ENCODE data around the gene PANK1.
"Not testable (repeated sequence)": the region's sequence is repeated elsewhere in the genome, so short reads cannot be mapped to it uniquely, and the experiment has no call there.

PANK1 gene

DNA sequence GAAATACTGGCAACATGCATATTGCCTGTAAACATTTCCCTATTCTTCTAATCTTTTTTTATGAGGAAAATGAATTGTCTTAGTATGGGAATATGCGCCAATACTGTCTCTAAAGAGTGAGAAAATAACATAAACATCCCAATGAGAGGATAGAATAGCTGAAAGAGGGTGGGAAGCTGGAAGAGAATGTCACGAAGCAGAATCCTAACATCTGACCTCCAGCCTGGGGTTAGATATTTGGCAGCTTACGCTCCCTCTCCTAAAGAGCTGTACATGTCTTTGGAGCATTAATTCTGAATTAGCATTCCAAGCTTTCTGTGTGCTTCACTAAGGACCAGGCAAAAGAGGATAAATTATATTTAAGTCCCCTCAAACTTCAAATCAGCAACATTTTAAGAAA, 78.0 kb downstream of the PANK1 start:
- no peak for DNase-seq (ENCODE audit: low read depth)

DNA sequence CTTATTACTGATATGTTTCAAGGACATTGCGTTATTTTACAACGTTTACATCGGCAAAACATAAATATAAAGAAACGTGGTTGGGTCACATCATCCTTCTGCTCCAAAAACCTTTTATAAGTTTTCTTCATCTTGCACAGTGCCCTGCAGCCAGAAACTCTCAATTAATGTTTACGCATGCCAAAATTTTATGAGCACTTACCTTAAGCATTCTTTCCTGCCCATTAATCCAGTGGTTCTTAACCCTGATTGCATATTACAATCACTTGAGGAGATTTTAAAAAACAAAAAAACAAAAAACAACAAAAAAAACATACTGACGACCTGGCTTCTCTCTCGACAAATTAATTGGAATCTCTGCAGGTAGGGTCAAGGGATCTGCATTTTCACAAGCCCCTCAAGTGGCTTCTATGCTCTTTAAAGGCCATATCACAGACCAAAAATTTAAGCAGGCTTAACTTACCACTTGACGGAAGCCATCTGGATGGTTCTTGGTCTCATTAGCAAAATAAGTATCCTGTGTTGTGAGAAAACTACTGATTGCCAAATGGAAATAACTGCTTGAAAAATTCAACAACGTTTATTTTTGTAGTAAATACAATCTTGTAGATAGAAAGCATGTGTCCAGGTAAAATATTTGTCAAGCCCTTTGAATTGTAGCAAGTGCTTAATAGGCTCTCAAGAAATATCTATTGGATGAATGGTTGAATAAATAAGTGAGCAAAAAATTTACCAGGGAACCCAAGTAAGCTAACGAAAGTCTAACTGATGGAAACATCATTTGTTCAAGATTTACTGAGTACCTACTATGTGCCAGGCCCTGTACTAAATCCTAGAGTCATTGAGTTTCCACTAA, 78.7 kb downstream of the PANK1 start:
- DNase-seq (ENCODE audit: low read depth), result no peak

DNA sequence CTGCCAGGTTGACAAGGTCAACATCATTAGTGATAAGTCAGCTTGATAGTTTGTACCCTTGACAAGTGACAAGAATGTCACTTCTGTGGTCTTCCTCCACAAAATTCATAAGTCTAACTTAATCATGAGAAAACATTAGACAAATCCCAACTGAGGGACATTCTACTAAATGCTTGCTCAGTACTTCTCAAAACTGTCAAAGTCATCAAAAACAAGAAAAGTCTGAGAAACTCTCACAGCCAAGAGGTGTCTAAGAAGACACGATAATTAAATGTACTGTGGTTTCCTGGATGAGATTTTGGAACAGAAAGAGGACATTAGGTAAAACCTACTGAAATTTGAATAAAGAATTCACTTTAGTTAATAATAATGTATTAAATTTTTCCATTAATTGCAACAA, 79.9 kb downstream of the PANK1 start:
- no peak for DNase-seq (ENCODE audit: low read depth)

DNA sequence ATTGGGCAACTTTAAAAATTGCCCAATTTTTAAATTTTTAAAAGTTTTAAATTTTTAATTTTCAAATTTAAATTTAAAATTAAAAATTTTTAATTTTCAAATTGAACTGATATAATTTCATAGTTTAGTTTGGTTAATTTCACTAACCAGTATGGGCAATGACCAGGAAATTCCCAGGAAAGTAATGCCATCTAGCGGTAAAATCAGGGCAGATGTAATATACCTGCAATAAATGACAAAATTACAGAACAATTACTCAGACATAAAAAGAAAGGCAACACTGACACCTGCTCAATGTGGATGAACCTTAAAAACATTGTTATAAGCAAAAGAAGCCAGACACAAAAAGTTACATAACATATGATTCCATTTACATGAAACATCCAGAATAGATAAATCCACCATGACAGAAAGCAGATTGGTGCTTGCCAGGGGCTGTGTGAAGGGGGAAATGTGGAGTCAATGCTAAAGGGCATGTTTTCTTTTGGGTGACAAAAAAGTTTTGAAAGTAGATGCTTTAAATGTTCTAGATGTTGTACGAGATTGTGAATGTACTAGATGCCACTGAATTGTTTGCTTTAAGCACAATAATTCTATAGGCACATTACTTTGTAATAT, 81.1 kb downstream of the PANK1 start:
- DNase-seq (ENCODE audit: low read depth), result peak; percentile 59

DNA sequence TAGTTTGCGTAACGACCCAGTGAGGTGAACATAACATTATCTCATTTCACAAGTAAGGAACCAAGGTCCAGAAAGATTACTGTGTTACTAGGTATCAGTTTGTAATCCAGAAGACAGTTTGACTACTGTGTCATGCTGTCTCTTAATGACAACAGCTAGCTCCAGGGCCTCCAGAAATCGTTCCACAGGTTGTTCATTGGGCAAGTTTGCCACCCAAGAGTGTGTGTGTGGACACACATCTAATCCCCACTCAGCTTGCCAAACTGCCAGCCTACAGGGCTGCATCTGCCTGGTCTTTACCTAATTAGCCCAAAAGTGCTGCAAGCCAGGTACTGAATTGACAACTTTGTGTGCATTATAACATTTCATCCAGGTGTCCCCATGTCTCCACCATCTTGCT, 81.7 kb downstream of the PANK1 start:
- no peak for DNase-seq (ENCODE audit: low read depth)

DNA sequence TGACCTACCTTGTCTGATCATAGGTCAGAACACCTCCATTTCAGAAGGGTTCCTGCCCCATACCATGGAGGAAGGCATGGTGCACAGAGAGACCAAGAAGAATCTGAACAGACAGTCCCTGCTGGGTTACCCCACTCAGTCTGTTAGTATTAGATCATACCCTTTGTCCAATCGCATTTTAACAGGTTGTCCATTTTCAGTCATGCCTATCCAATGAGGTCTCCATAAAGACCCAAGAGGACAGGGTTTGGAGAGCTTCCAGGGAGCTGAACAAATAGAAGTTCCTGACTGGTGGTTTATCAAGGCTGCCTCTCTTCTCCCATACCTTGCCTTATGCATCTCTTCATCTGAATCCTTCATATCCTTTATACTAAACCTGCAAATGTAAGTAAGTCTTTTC, 88.4 kb downstream of the PANK1 start:
- peak; percentile 19 for DNase-seq (ENCODE audit: low read depth)

DNA sequence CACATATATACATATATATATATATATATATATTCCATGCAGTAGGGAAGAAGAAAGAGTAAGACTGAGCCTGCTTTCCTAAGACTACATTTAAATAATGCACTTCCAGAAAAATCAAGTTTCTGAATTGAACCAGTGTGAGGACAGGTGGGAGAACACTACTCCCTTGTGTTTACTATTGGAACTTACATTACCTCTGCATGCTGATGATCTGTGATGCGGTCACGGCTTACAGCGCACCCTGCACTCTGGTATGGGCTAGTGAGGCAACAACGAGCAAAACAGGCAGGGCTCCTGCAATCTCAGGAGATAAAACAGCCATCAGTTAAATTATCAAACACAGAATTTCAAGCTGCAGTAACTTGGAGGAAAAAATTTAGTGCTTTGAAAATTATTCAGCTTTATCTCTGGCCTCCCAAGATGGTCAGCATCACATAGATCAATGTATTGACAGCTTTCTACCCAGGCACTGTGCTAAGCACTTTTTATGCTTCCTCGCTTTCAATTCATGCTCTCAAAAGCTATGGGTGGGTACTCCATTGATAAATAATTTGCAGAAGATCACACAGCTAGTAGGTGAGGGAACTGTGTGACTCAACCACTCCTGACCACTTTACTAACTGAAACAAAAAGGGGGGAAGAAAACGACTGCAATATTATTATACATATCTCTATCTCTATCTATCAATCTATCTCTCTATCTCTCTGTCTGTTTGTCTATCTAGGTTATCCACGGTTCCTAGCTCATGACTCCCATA, 89.2 kb downstream of the PANK1 start:
- DNase-seq (ENCODE audit: low read depth), result peak; percentile 17

DNA sequence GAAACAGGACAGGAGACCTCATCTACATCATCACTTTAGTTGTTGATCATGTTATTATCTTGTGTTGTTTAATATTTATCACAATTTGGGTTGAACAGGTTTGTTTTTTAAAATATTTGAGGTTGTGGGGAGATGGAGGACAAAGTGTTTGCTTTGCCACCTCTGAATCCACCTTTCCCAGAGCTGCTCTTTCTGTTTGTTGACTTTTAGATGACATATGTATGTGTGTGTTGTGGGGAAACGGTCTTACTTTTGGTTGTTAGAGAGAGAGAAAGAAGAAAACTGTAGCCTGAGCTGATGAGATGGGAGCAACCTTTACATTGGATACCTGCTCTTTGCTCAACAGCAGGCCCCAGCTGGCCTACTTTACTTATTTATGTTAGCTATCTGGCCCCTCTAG, 90.6 kb downstream of the PANK1 start:
- DNase-seq (ENCODE audit: low read depth), result no peak

DNA sequence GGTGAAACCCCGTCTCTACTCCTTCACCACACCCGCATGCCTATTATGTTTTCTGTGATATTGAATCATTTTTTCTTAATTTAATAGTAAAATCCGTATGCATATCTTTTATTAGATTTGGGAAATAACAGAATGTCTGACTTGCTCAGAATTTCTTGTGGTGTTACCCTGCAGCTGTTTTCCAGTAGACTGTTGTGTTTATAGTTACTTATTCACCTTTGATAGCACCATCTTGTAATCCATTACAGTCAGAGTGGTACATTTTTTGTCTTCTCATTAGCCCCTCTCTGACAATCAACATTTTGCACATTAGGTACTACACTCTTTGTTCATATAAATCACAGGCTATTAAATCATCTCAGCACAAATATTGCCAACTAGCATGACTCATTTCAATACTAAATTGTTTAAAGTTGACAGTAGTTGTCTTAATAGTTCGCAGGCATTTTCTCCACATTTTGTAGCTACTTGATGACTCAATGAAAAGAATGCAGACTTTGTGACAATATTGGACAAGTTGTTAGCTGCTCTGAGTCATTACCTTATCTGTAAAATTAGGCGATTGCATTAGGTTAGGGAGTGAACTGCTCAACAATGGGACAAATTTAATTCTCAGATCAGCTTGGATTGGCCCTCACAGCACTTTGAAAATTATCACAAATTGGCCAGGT, 91.8 kb downstream of the PANK1 start:
- peak; percentile 97 for DNase-seq (ENCODE audit: low read depth)

DNA sequence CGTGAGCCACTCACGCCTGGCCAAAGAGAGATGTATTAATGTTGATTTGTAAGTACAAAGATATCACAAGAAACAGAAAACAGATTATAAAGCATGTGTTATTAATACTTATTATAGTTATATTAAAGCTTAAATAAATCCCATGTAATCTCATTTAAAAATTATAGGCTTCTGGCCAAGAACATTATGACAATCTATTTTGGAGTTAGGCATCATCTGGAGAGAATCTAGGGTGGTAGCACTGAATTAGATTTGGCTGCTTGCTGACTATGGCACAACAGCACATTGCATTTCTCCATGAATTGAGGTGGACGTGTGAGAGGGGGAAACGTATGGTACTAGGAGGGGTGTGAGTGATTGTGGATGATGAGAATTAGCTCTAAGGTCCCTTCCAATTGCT, 92.8 kb downstream of the PANK1 start:
- no peak for DNase-seq (ENCODE audit: low read depth)

DNA sequence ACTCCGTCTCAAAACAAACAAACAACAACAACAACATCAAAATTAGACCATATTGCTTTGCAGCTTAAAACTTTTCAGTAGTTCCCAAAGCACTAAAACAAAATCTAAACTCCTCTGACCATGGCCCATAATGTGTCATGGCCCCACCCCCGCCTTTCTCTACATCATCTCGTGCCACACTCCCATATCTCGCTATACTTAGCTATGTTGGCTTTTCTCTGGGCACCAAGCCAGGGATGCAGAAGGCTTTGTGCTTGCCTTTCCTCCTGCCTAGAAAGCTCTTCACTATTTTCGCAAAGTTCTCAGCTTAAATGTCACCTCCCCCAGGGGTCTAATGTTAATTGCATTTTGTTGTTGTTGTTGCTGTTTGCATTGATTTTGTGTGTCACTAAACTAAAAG, 94.5 kb downstream of the PANK1 start:
- peak; percentile 56 for DNase-seq (ENCODE audit: low read depth)

DNA sequence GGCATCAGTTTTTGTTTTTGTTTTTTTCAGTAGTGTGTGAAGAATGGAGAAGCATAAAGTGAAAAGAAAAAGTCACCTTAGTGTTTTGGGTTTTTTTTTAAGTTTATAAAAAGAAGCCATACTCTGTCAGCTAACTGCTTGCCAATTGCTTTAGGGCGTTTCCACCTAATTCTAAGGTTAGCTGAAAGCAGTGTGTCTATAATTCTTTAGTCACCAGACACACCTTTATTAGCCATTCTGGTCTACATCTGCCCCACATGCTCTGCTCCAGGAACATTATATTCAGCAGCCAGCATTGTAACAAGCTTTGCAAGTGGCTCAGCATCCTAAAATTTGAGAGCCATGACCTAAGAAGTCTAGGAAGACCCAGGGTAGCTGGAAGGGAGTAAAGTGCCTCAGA, 95.5 kb downstream of the PANK1 start:
- no peak for DNase-seq (ENCODE audit: low read depth)

DNA sequence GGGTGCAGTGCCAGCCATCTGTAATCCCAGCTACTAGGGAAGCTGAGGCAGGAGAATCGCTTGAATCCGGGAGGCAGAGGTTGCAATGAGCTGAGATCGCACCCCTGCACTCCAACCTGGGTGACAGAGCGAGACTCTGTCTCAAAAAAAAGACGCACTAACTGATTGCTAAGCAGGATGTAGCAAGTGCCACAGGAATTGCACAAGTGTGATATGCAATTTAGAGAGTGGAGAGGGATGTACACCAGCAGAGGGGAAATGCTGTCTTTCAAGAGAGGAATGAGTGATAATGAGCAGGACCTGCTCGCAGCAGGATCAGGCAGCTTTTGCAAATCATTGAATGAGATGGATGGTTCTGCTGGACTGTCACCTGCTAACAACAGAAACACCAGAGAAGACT, 96.4 kb downstream of the PANK1 start:
- no peak for DNase-seq (ENCODE audit: low read depth)

DNA sequence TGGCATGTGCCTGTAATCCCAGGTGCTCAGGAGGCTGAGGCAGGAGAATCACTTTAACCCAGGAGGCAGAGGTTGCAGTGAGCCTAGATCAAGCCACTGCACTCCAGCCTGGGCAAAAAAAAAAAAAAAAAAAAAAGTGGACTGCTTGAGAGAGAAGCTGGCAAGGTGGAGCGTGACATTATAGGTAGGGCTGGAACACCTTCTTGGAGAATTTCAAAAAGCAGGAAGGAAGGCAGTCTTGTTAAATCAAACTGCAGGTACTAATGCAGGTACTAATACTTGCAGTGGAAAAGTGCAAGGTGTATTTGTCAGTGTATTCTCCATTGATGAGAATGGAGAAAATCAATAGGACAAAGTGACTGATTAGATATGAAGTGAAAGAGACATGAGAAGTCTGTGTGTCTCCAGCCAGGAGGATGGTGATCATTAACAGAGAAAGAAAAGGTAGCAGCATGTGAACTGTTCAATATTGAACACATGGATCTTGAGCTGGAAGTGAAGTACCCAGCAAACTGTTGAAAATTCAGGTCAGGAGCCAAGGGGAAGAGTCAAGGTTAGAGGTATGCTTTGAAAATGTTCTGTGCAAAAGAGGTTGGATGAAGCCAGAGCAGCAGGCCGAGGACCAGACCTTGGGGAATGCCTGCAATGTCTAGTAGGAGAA, 97.1 kb downstream of the PANK1 start:
- DNase-seq (ENCODE audit: low read depth), result no peak

DNA sequence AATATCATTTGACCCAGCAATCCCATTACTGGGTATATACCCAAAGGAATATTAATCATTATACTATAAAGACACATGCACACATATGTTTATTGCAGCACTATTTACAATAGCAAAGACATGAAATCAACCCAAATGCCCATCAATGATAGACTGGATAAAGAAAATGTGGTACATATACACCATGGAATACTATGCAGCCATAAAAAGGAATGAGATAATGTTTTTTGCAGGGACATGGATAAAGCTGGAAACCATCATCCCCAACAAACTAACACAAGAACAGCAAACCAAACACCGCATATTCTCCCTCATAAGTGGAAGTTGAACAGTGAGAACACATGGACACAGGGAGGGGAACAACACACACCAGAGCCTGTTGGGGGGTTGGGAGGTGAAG, 98.4 kb downstream of the PANK1 start:
- DNase-seq (ENCODE audit: low read depth), result not testable (repeated sequence)

DNA sequence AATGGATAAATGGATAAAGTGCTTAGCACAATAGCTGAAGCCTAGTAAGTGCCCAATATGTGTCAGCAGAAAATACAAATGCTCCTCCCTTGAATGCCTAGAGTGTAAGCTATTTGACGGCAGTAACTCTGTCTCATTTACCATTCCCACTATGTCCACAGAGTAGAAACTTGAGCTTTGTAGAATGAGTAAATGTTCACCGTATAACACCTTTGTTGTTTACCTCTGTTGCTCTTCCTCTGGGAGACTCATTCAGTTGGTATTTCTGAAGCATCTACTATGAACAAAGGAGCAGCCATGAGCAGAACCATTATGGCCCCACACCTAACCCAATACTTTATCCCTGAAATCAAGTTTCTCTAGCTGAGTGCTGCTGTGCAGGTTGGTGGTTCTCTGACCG, 101.2 kb downstream of the PANK1 start:
- no peak for DNase-seq (ENCODE audit: low read depth)

DNA sequence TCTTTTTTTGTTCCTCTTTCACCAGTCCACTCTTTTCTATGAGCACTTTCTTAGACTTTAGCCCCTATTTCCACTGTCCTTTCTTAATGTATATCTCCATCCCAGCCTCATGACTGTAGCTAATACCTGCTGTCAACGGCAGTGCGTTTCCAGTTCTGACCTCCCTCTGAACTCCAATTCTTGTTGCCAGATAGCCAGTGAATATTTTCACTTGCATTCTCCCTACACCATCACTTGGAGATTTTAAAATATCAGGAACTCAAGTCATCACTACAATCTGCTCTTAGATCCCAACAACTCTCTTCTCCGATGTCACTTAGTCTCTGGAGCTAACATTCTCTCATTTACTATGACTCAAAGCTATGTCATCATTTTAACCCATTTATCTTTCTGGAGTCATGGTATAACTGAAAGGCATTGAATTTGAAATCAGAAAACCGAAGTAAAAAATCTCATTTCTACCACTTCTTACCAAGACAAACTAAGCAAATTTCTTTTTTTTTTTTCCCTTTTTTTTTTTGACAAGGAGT, 104.6 kb downstream of the PANK1 start:
- peak; percentile 62 for DNase-seq (ENCODE audit: low read depth)

DNA sequence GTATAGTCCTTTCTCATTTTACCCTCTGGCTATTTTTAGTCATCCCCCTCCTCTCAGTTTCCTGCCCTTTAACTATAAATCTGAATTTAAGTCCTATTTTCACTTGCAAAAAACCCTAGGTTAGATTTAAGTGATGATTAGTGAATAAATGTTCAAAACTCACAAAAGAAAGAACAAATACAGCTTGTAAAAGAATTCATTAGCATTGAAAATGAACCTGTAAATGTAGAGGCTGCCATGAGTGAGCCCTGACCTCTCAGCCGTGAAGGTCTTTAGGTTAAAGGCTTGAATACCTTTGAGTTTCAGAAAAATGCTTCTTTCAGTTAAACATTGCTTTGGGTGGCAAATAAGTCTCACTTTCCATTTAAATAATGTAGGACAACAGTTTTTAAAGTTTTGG, 107.7 kb downstream of the PANK1 start:
- DNase-seq (ENCODE audit: low read depth), result no peak

DNA sequence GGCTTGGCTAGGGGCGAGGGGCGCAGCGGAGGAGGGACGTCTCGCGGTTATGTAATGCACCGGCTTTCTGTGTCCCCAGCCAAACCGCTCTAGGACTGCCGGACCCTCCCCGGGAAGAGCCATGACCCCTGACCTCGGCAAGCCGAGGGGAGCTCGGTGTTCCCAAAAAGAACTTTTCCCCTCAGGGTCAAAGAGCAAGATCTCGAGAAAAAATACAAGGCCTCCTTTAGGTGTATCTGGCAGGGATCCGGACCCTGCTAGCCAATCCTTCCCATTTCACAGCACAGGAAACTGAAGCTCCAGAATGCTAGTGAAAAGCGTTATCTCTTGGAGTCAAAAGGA, 109.1 kb downstream of the PANK1 start:
- DNase-seq (ENCODE audit: low read depth), result no peak

DNA sequence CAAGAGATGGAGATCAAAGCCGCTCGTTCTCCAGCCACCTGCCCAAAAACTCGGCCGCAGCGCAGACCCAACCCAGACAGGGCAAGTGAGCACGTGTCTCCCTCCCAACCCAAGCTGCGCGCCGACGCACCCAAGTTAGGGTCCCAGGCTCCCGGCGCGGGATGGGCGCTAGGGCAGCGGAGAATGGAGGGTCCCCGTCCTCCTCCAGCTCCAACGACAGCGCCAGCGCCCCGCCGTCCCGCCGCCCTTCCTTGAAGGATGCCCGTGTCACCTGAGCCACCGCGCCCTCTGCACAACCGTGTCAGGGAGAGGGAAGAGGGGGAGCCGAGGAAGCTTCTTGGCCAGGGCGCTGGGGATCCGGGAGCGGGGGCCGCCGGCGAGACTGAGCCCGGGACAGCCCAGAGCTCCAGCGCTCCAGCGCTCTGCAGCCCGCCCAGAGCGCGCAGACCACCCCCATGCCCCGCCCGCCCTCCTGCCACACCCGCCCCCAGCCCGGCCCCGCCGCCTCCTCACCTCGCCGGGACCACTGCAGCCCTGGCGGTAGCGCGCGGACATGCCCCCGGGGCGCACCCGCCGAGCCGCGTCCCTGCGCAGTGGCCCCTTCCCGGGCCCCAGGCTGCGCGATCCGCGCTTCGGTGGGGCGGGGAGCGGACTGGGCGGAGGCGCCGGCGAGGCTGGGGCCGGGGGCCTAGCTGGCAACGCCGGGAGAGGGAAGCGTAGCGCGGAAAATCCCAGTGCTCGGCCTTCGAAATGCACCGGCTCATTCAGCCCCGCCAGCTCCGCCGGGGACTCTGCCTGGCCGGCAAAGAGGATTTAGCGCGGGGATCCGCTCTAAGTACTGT, 109.7 kb downstream of the PANK1 start, which contains the start of gene SLC16A12:
Gene SLC16A12, minus strand, starts transcription at position 424 of the 842 bp plus-strand sequence. CDS start 73,016 bp downstream, outside the sequence.
- no peak for DNase-seq (ENCODE audit: low read depth)

DNA sequence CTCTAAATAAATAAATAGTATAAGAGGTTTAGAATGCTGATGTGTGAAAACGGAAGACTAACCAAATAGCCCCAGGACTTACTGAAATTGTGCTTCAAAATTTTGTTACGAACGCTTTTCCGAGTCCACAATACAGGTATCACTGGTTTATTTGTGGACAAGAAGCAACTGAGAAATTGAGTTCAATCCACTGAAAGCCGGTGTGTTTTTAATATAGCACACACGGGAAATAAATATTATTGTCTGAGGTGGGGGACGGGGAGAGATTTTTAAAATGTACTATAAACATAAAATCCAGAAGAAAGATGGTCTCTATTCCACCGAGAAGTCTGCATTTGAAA, 110.2 kb downstream of the PANK1 start:
- DNase-seq (ENCODE audit: low read depth), result no peak

Measured in EH (cell line).